Middle frontal gyrus (tissue), 1 donor: ENCODE results near the gene DHRS3.
"Not testable (repeated sequence)": the region's sequence is repeated elsewhere in the genome, so short reads cannot be mapped to it uniquely, and the experiment has no call there.

Experiments
- DNase-seq: peaks from one replicate; pipeline ENCODE4 v3.0.0-alpha.2; 2015; ENCODE audit warnings: low spot score; ENCODE audit errors: extremely low spot score

Gene DHRS3

GRCh38 chr1:12540580-12541273 is 77.3 kb downstream of the DHRS3 start:
- DNase-seq, result no peak

GRCh38 chr1:12539705-12540579 is 78.1 kb downstream of the DHRS3 start:
- DNase-seq, result no peak

GRCh38 chr1:12539320-12539704 is 78.7 kb downstream of the DHRS3 start:
- no peak for DNase-seq

DNA sequence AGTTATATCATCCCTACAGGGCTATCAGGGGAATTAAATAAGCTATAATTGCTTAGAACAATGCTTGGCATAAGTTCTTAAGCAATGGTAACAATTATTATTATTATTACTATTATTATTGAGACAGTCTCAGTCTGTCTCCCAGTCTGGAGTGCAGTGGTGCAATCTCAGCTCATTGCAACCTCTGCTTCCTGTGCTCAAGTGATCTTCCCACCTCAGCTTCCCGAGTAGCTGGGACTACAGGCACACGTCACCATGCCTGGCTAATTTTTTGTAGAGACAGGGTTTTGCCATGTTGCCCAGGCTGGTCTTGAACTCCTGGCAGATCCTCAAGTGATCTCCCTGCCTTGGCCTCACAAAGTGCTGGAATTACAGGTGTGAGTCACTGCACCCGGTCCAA is 79.5 kb downstream of the DHRS3 start:
- DNase-seq, result not testable (repeated sequence)

DNA sequence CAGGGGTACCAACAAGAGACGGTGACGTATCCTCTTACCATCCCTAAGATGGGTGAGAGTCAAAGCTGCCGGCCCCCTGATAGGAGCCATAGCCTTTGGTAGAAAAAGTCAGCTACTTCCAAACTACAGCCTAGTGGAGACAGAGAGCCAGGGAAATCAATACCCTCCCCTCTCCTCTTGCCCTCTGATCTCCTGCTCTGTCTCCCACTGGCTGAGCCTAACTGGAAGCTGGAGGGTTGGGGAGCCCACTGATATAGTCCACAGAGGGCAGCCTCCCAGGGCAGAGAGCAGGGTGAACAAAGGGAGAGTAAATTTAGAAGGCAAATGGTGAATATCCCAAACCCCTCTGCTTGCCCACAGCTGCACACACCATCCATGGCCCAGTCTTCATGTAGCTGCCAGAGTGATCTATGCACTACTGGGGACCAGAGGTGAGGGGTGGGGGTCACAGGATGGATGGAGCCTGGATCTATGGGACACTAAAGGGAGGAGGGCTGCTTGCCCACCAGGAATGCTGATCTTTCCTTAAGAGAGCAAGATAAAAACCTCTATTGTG is 80.0 kb downstream of the DHRS3 start:
- DNase-seq, result no peak

GRCh38 chr1:12537294-12537693 is 80.7 kb downstream of the DHRS3 start:
- DNase-seq, result no peak

GRCh38 chr1:12536023-12536639 is 81.9 kb downstream of the DHRS3 start:
- DNase-seq, result no peak

DNA sequence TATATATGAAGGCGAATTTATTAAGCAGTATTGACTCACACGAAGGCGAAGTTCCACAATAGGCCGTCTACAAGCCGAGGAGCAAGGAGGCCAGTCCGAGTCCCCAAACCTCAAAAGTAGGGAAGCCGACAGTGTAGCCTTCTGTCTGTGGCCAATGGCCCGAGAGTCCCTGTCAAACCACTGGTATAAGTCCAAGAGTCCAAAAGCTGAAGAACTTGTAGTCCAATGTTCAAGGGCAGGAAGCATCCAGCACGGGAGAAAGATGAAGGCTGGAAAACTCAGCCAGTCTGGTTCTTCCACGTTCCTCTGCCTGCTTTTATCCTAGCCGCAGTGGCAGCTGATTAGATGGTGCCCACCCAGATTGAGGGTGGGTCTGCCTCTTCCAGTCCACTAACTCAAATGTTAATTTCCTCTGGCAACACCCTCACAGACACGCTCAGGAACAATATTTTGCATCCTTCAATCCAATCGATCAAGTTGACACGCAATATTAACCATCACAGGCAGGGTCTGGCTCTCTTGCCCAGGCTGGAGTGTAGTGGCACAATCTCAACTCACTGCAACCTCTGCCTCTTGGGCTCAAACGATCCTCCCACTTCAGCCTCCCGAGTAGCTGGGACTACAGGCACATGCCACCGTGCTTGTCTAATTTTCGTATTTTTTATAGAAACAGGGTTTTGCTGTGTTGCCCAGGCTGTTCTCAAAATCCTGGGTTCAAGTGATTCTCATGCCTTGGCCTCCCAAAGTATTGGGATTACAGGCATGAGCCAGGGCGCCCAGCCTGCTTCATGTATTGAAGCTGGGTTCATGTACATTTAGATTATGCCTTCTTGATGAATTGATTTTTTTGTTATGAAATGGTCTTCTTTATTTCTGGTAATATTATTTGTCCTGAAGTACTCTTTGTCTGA is 85.3 kb downstream of the DHRS3 start:
- no peak for DNase-seq

DNA sequence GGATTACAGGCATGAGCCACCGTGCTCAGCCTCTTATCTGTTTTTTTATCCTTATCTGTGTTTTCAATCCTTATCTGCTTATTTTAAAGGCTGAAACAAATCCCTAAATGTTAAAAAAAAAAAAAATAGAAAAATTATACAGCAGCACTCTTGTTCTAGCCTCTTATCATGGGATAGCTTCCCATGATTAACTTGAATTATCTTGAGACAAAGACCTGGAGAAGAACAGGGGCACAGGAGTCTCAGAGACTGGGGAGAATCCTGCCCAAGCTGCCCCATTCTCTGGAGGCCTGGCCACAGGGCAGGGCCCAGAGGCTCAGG is 86.9 kb downstream of the DHRS3 start:
- no peak for DNase-seq

- DNase-seq, result no peak
Observed at GRCh38 chr1:12530462-12531178, 87.4 kb downstream of the DHRS3 start.

DNA sequence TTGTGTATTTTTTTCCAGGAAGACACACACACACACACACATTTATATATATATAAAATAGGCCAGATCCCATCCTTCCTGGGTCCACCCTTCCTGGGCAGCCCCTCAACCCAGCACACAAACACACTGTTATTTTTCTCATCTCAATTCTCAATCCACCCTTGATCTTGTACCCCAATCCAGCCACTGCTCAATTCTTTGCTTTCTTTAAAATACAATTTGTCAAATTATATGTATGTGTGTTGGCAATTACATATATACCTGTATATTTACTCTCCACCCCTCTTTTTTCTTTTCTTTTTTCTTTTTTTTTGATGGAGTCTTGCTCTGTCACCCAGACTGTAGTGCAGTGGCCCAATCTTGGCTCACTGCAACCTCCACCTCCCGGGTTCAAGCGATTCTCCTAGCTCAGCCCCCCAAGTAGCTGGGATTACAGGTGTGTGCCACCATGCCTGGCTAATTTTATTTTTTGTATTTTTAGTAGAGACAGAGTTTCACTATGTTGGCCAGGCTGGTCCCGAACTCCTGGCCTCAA is 88.3 kb downstream of the DHRS3 start:
- no peak for DNase-seq

GRCh38 chr1:12528021-12528852 is 89.8 kb downstream of the DHRS3 start:
- no peak for DNase-seq

- no peak for DNase-seq
Observed at GRCh38 chr1:12527564-12527963, 90.4 kb downstream of the DHRS3 start.

DNA sequence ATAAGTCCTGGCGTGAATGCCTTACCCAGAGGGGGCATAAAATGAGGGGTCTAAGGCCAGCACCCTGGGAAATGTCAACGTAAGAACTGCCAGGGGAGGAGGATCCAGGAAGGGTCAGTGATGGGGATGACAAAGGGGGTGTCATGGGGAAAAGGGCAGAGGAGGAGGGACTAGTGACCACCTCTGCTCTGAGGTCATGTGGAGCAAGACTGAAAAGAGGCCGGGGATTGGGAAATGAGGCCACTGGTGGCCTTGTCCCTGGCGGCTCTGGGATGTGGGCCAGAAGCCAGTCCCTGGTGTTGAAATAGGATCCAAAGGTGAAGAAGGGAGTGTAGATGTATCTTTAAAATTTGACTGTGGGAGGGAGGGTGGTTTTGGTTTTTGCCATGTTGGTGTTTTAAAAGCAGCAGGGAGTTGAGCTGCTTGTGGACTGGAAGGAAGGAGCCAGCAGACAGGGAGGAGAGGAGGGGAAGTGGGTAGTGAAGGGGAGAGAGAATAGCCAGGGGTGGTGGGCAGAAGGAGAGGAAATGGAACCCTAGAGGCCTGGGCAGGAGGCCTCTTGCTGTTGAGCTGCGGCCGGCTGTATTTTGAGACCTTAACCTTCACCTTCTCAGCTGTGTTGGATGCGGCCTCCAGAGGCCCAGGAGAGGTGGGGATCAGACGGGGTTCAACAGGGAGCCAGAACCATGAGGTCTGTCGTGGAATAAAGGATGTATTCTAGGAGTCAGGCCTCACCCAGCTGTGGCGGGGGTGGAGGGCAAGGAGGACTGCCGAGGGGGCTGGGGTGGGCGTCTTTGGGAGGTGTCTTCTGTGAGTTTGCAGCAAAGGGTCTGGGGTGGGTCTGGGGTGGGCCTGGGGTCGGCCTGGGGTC is 92.5 kb downstream of the DHRS3 start:
- no peak for DNase-seq

DNA sequence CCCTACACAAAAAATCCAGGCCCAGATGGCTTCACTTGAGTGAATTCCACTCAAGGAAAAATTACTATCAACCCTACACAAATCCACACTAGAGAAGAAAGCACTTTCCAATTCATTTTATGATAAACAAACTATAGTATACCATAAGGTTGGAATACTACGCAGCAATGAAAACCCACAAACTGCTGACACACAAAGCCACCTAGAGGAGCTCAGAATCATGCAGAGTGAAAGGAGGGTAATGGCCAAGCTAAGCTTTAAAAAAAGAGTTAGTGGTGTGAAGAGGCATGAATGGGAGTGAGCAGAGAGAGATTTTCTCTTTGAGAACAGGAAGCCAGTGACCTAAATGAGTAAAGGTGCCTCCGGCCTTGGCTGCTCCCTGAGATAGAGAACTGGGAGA is 93.7 kb downstream of the DHRS3 start:
- no peak for DNase-seq

DNA sequence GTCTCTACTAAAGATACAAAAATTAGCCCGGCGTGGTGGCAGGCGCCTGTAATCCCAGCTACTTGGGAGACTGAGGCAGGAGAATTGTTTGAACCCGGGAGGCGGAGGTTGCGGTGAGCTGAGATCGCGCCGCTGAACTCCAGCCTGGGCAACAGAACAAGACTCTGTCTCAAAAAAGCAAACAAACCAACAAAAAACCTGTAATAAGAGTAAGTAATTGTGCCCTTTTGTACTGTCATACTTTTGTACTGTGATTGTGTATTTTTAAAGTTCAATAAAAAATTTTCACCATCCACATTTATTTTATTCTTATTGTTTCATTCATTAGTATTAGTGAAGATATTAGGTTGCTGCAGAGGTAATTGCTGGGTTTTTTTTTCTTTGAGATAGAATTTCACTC is 95.2 kb downstream of the DHRS3 start:
- DNase-seq, result not testable (repeated sequence)

GRCh38 chr1:12521096-12521495 is 96.9 kb downstream of the DHRS3 start:
- DNase-seq, result no peak

- DNase-seq, result no peak
Observed at GRCh38 chr1:12519693-12520364, 98.2 kb downstream of the DHRS3 start.
